ENCODE data around the gene ADRA2B. TPM values are rescaled to one million over a fixed set of nuclear protein-coding genes. Genes with fewer than 3 reads are reported as not detected.

ADRA2B gene
- total RNA-seq (2022; extraction: Qiagen RNA extraction), result 0.08 to 0.14 TPM (median 0.11 TPM) in 5 replicates

DNA sequence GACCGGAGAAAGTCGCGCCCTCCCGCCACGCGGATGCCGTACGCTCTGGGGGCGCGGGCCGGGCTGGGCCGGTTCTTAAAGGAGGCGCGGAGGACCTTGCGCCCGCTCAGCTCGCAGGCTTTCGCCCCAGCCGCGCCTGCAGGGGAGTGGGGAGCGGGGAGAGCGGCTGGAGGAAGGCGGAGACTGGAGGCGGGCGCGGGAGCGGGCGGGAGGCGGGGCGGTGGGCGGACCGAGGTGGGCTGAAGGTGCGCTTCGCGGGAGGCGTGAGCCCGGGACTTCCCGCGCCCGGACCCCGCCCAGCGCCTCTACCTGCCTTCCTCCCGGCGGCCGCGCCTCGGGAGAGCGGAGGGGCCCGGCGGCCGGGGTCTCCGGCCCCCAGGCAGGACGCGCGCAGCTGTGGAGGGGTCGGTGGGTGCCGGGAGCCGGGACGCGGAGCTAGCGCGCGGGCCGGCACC lies at the start of gene ADRA2B:
TSS of gene ADRA2B (minus strand) at position 148 of the 455 bp plus-strand sequence. CDS start 422 bp downstream, outside the sequence.

DNA sequence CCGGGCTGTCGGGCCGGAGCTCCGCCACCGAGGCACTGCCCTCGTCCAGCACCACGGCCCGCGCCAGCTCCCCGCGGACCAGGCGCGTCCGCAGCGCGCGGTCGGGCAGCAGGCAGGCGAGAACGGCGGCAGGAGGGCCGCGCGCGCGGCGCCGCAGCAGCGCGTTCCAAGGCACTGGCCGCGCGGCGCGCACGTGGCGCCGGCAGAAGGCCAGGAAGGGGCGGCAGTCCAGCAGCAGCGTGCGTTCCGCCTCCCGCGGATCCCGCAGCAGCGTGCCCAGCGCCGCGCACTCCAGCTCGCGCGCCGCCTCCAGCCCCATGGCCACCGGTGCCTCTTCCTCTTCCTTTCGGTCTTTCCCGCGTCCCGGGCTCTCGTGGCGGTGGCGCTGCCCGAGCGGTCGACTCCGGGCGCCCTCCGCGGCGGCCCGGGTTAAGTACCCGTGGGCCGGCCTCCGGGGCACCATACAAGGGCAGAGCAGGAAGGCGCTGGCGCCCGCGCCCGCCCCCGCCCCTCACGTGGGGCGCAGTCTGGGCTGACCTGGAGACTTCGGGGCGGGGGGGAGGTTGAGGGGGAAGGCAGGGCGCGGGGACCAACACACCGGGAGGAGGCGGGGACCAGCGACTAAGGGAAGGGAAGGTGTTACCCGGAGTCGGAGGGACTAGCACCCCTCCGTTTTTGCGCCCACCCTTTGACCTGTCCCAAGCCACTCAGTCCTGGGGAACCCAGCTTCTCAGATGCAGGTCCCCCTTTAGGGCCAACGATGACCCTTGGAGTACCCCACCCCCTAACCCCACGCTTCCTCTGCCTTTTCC lies 28.9 kb upstream of the ADRA2B start, which contains the start of gene DUSP2:
TSS of gene DUSP2 (minus strand) at position 405 of the 812 bp plus-strand sequence. CDS start at position 319, 86 bp downstream.

GRCh38 chr2:96138179-96139145 lies 22.1 kb upstream of the ADRA2B start, which contains the start of gene ASTL:
Gene ASTL (minus strand): TSS chr2:96138502. CDS start chr2:96138436, 66 bp downstream.

Other genes starting within 250 kb of the ADRA2B start
- gene ANKRD36C, start 124.7 kb downstream of the ADRA2B start, total RNA-seq (2022; extraction: Qiagen RNA extraction), result 2.9 to 4.9 TPM (median 3.5 TPM) in 5 replicates
- gene GPAT2, start 81.7 kb downstream of the ADRA2B start, total RNA-seq (2022; extraction: Qiagen RNA extraction), result 0.02 to 0.08 TPM in 2 of 5 replicates, not detected in the others
- gene ASTL, start 21.9 kb upstream of the ADRA2B start, total RNA-seq (2022; extraction: Qiagen RNA extraction), result not detected in 5 replicates
- gene DUSP2, start 28.9 kb upstream of the ADRA2B start, total RNA-seq (2022; extraction: Qiagen RNA extraction), result 0.32 to 0.46 TPM (median 0.37 TPM) in 5 replicates
- 85.4 to 105 TPM (median 103 TPM) in 5 replicates for gene STARD7, start 92.3 kb upstream of the ADRA2B start, total RNA-seq (2022; extraction: Qiagen RNA extraction)
- 31.8 to 49.0 TPM (median 47.4 TPM) in 5 replicates for gene TMEM127, start 149.4 kb upstream of the ADRA2B start, total RNA-seq (2022; extraction: Qiagen RNA extraction)
- gene CIAO1, start 149.7 kb upstream of the ADRA2B start, total RNA-seq (2022; extraction: Qiagen RNA extraction), result 59.2 to 81.9 TPM (median 79.4 TPM) in 5 replicates
- gene SNRNP200, start 189.0 kb upstream of the ADRA2B start, total RNA-seq (2022; extraction: Qiagen RNA extraction), result 97.2 to 134 TPM (median 127 TPM) in 5 replicates
- gene ITPRIPL1, start 208.7 kb upstream of the ADRA2B start, total RNA-seq (2022; extraction: Qiagen RNA extraction), result not detected in 5 replicates
- gene NCAPH, start 219.2 kb upstream of the ADRA2B start, total RNA-seq (2022; extraction: Qiagen RNA extraction), result 39.5 to 44.7 TPM (median 40.9 TPM) in 5 replicates